Measurements from ENCODE around the gene ACVR1C.
"Not testable (repeated sequence)": the region's sequence is repeated elsewhere in the genome, so short reads cannot be mapped to it uniquely, and the experiment has no call there.

DNA sequence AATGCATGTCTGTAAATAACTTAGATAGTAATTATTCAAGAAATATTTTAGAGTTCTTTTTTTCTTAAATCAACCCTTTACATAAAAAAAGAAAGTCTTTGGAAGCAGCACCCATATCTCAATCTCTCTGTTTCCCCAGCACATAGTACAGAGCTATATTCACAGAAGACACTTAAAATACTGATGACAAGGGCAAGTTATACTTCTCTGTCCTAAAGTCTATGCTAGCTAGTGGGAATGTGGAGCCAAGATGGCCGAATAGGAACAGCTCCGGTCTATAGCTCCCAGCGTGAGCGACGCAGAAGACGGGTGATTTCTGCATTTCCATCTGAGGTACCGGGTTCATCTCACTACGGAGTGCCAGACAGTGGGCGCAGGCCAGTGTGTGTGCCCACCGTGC, 62.6 kb downstream of the ACVR1C start:
- TF ChIP-seq, protein P1, sequence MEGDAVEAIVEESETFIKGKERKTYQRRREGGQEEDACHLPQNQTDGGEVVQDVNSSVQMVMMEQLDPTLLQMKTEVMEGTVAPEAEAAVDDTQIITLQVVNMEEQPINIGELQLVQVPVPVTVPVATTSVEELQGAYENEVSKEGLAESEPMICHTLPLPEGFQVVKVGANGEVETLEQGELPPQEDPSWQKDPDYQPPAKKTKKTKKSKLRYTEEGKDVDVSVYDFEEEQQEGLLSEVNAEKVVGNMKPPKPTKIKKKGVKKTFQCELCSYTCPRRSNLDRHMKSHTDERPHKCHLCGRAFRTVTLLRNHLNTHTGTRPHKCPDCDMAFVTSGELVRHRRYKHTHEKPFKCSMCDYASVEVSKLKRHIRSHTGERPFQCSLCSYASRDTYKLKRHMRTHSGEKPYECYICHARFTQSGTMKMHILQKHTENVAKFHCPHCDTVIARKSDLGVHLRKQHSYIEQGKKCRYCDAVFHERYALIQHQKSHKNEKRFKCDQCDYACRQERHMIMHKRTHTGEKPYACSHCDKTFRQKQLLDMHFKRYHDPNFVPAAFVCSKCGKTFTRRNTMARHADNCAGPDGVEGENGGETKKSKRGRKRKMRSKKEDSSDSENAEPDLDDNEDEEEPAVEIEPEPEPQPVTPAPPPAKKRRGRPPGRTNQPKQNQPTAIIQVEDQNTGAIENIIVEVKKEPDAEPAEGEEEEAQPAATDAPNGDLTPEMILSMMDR (IDR thresholded peaks at IDR 0.05) = not testable (repeated sequence)
- TF ChIP-seq POLR2A (IDR thresholded peaks at IDR 0.05) = not testable (repeated sequence)

All from thyroid gland (tissue), 4 donors.